Panc1 (cell line): ENCODE results near the gene TAB3. TPM values are rescaled to one million over a fixed set of nuclear protein-coding genes. Genes with fewer than 3 reads are reported as not detected.

ENCODE experiments used
- ATAC-seq: fragments of 200-7000 bp; cut with Tn5 transposase; 2 replicates; pipeline ENCODE4 v1.9.1; 2020; ENCODE audit warnings: mild to moderate bottlenecking, moderate library complexity
- BruUV-seq: library from RNA; stranded (reverse); fragments of 400-500 nt; replicated peaks from 2 replicates; lab custom pipeline; 2021; lab: Mats Ljungman, UMichigan
- CTCF ChIA-PET: fragments of 300-600 bp; sonication (Branson Sonifier 250); formaldehyde crosslinking; loops from one replicate; lab custom pipeline; 2022; ENCODE audit warnings: antibody characterized with exemption; lab: Charles Lee
- POLR2A ChIA-PET: fragments of 300-600 bp; sonication (Branson Sonifier 250); formaldehyde crosslinking; loops from one replicate; lab custom pipeline; 2022; ENCODE audit warnings: antibody characterized with exemption; lab: Charles Lee
- DNase-seq: peaks from one replicate; pipeline ENCODE4 v3.0.0-alpha.2; 2010; ENCODE audit warnings: low read depth, low spot score
- H3K27ac ChIP-seq: 2 replicates; pipeline ENCODE4 v1.5.1; 2011; ENCODE audit warnings: mild to moderate bottlenecking, low read length, inconsistent platforms
- H3K27me3 ChIP-seq: fragments of 200-500 bp; sonication (Bioruptor generic); 2 replicates; pipeline ENCODE4 v1.6.0; 2014; ENCODE audit warnings: low read length, inconsistent platforms; ENCODE audit not compliant: control insufficient read depth, insufficient read depth
- H3K36me3 ChIP-seq: fragments of 200-500 bp; sonication (Bioruptor generic); 2 replicates; pipeline ENCODE4 v1.5.1; 2014; ENCODE audit warnings: inconsistent platforms, mild to moderate bottlenecking, low read length, moderate library complexity; ENCODE audit not compliant: control insufficient read depth, insufficient read depth
- H3K4me1 ChIP-seq: 2 replicates; pipeline ENCODE4 v1.5.1; 2011; ENCODE audit warnings: inconsistent platforms, mild to moderate bottlenecking, low read length, moderate library complexity; ENCODE audit not compliant: control insufficient read depth, insufficient read depth
- H3K4me3 ChIP-seq, 2 experiments: 2 replicates each; pipeline ENCODE4 v1.5.1; 2011 to 2012; ENCODE audit warnings: low read depth in 2 of 2, low read length in 2 of 2, mild to moderate bottlenecking in 2 of 2, inconsistent platforms in 1 of 2, moderate library complexity in 1 of 2
- H3K9me3 ChIP-seq: fragments of 200-500 bp; sonication (Bioruptor generic); 2 replicates; pipeline ENCODE4 v1.5.1; 2014; ENCODE audit warnings: low read depth, mild to moderate bottlenecking, inconsistent platforms, low read length, moderate library complexity; ENCODE audit not compliant: control insufficient read depth, insufficient read depth
- POLR2AphosphoS5 ChIP-seq: IDR thresholded peaks from 2 replicates; pipeline ENCODE4 v1.6.1; 2012; ENCODE audit warnings: mild to moderate bottlenecking, low read depth, low read length, moderate library complexity
- REST ChIP-seq, 2 experiments: IDR thresholded peaks; 2 replicates each; pipeline ENCODE4 v1.6.1; 2011 to 2012; ENCODE audit warnings: low read depth in 2 of 2, control low read depth in 1 of 2, low read length in 1 of 2, mild to moderate bottlenecking in 1 of 2, moderate library complexity in 1 of 2; ENCODE audit not compliant: insufficient read depth in 1 of 2
- SIN3A ChIP-seq: IDR thresholded peaks from 2 replicates; pipeline ENCODE4 v1.6.1; 2012; ENCODE audit warnings: low read depth, mild to moderate bottlenecking, low read length, moderate library complexity, borderline replicate concordance; ENCODE audit not compliant: insufficient read depth
- TCF7L2 ChIP-seq: IDR thresholded peaks from 2 replicates; pipeline ENCODE4 v1.6.1; 2011; ENCODE audit warnings: mild to moderate bottlenecking, low read depth, low read length, inconsistent platforms
- in situ Hi-C: cut with HindIII; loops from 2 replicates; pipeline ENCODE4 v1.10.0; 2016; ENCODE audit warnings: low sequenced_read_pairs, low pct_unique_long_range_greater_than_20kb
- intact Hi-C: fragments of 100-400 bp; cut with micrococcal nuclease; formaldehyde crosslinking; loops from one replicate; pipeline ENCODE4 v1.10.0; 2022; ENCODE audit not compliant: unreplicated experiment
- total RNA-seq: library from RNA; stranded (reverse); gene quantifications from one replicate; pipeline ENCODE4 v1.2.1, GENCODE V29; 2021; ENCODE audit not compliant: unreplicated experiment
- TF ChIP-seq, protein P1 (sequence below): fragments of 450-650 bp; IDR thresholded peaks from 2 replicates; pipeline ENCODE4 v1.5.1; 2017; ENCODE audit warnings: mild to moderate bottlenecking

The TAB3 gene
- total RNA-seq, 1 experiment from 2014 or later, result 7.7 TPM

DNA sequence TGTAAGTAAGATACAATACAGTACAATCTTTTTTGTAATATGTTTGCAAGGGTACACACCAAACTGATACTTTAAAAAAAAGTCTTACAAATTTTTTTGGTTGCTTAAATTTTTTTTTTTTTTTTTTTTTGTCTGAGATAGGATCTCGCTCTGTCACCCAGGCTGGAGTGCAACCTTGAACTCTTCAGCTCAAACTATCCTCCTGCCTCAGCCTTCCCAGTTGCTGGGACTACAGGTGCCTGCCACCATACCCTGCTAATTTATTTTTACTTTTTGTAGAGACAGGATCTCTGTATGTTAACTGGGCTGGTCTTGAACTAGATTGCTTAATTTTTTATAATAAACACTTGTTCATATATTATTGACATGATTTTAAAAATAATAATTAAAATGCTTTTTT, 41.1 kb upstream of the TAB3 start:
- in situ Hi-C loops (no loop called here), intact Hi-C loops (no loop called here)
- no TSS peak for BruUV-seq
- no peaks in the 10 kb centered on the region for H3K9me3 ChIP-seq
- H3K4me1 ChIP-seq, result no peaks in the 10 kb centered on the region
- ATAC-seq, result no peak
- H3K4me3 ChIP-seq, result no peak overlapping the region
- H3K36me3 ChIP-seq, result no peaks in the 10 kb centered on the region
- H3K27ac ChIP-seq, result no peak overlapping the region
- no peak for TF ChIP-seq REST (IDR thresholded peaks at IDR 0.05; ENCODE audit: insufficient read depth in 1 of 2, low read depth in 2 of 2, low read length in 1 of 2)
- no peak for TF ChIP-seq POLR2AphosphoS5
- TF ChIP-seq, protein P1, sequence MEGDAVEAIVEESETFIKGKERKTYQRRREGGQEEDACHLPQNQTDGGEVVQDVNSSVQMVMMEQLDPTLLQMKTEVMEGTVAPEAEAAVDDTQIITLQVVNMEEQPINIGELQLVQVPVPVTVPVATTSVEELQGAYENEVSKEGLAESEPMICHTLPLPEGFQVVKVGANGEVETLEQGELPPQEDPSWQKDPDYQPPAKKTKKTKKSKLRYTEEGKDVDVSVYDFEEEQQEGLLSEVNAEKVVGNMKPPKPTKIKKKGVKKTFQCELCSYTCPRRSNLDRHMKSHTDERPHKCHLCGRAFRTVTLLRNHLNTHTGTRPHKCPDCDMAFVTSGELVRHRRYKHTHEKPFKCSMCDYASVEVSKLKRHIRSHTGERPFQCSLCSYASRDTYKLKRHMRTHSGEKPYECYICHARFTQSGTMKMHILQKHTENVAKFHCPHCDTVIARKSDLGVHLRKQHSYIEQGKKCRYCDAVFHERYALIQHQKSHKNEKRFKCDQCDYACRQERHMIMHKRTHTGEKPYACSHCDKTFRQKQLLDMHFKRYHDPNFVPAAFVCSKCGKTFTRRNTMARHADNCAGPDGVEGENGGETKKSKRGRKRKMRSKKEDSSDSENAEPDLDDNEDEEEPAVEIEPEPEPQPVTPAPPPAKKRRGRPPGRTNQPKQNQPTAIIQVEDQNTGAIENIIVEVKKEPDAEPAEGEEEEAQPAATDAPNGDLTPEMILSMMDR, result no peak
- TF ChIP-seq TCF7L2, result no peak
- no peak for TF ChIP-seq SIN3A
- no peaks in the 10 kb centered on the region for H3K27me3 ChIP-seq
- ChIA-PET POLR2A (no interaction called here), CTCF (no interaction called here)
- DNase-seq, result no peak

- ChIA-PET POLR2A (no interaction called here), CTCF (no interaction called here)
- in situ Hi-C loops, result no loop called here
- no peak for ATAC-seq
- BruUV-seq, result no TSS peak
- Histone ChIP-seq H3K36me3 (no peaks in the 10 kb centered on the region), H3K9me3 (no peaks in the 10 kb centered on the region), H3K4me3 (no peak overlapping the region), H3K27me3 (no peaks in the 10 kb centered on the region), H3K4me1 (no peaks in the 10 kb centered on the region), H3K27ac (no peak overlapping the region)
- no peak for TF ChIP-seq SIN3A
- TF ChIP-seq, protein P1, result no peak
- no peak for TF ChIP-seq REST (IDR thresholded peaks at IDR 0.05; ENCODE audit: insufficient read depth in 1 of 2, low read depth in 2 of 2, low read length in 1 of 2)
- no peak for TF ChIP-seq TCF7L2
- no peak for TF ChIP-seq POLR2AphosphoS5
- intact Hi-C loops, result no loop called here
- DNase-seq, result no peak
Observed at GRCh38 chrX:30920271-30920670, 31.2 kb upstream of the TAB3 start.
